SJSA1 (cell line): ENCODE measurements around the gene ABHD15. TPM values are rescaled to one million over a fixed set of nuclear protein-coding genes. Genes with fewer than 3 reads are reported as not detected.
A peak's percentile ranks its signal among the peaks of the same experiment; 100 is the strongest.

Source experiments
- DNase-seq, 2 experiments: peaks; one replicate each; pipeline ENCODE4 v3.0.0-alpha.2; 2015 to 2020; ENCODE audit warnings: low spot score in 2 of 2, low read depth in 1 of 2
- H3K27ac ChIP-seq: fragments of 250-450 bp; sonication (Bioruptor Pico); 2 replicates; pipeline ENCODE4 v1.5.1; 2020; ENCODE audit warnings: mild to moderate bottlenecking, moderate library complexity
- H3K27me3 ChIP-seq: fragments of 250-450 bp; sonication (Bioruptor Pico); replicated peaks from 2 replicates; pipeline ENCODE4 v1.5.1; 2020; ENCODE audit warnings: mild to moderate bottlenecking, moderate library complexity
- H3K36me3 ChIP-seq: fragments of 250-450 bp; sonication (Bioruptor Pico); 2 replicates; pipeline ENCODE4 v1.5.1; 2020; ENCODE audit warnings: mild to moderate bottlenecking
- H3K4me1 ChIP-seq: fragments of 250-450 bp; sonication (Bioruptor Pico); replicated peaks from 2 replicates; pipeline ENCODE4 v1.6.1; 2021; ENCODE audit warnings: mild to moderate bottlenecking
- H3K4me3 ChIP-seq: fragments of 250-450 bp; sonication (Bioruptor Pico); 2 replicates; pipeline ENCODE4 v1.5.1; 2020; ENCODE audit warnings: mild to moderate bottlenecking
- H3K9me3 ChIP-seq: fragments of 250-450 bp; sonication (Bioruptor Pico); replicated peaks from 2 replicates; pipeline ENCODE4 v1.5.1; 2020; ENCODE audit warnings: mild to moderate bottlenecking
- total RNA-seq: library from RNA; depleted of rRNA; stranded (reverse); fragments of >200 nt; shearing (Covaris generic); gene quantifications from 2 replicates; pipeline ENCODE4 v1.2.3, GENCODE V29; 2014

Gene ABHD15
- total RNA-seq, 1 experiment from 2014 or later, result 5.7 TPM

- DNase-seq, result no peak
- Histone ChIP-seq H3K4me1 (peaks cover 5% of the 10 kb centered on the region), H3K4me3 (no peak overlapping the region), H3K9me3 (no peaks in the 10 kb centered on the region), H3K27me3 (no peaks in the 10 kb centered on the region), H3K36me3 (peaks cover 69% of the 10 kb centered on the region), H3K27ac (no peak overlapping the region)
Measured at GRCh38 chr17:29573871-29574731, 7.3 kb upstream of the ABHD15 start.

- H3K27ac ChIP-seq, result no peak overlapping the region
- H3K4me3 ChIP-seq, result no peak overlapping the region
- no peak for DNase-seq
- H3K27me3 ChIP-seq, result no peaks in the 10 kb centered on the region
- no peaks in the 10 kb centered on the region for H3K9me3 ChIP-seq
- H3K36me3 ChIP-seq, result peaks cover 74% of the 10 kb centered on the region
- H3K4me1 ChIP-seq, result peaks cover 9% of the 10 kb centered on the region
Measured at GRCh38 chr17:29573558-29573869, 6.7 kb upstream of the ABHD15 start.

GRCh38 chr17:29572691-29573557, 6.1 kb upstream of the ABHD15 start:
- H3K4me3 ChIP-seq, result no peak overlapping the region
- no peak overlapping the region for H3K27ac ChIP-seq
- no peaks in the 10 kb centered on the region for H3K27me3 ChIP-seq
- peaks cover 12% of the 10 kb centered on the region for H3K4me1 ChIP-seq
- DNase-seq, result peak in 1 of 2 experiments; percentile 39
- peaks cover 69% of the 10 kb centered on the region for H3K36me3 ChIP-seq
- no peaks in the 10 kb centered on the region for H3K9me3 ChIP-seq

- Histone ChIP-seq H3K36me3 (peaks cover 60% of the 10 kb centered on the region), H3K9me3 (no peaks in the 10 kb centered on the region), H3K4me1 (peaks cover 20% of the 10 kb centered on the region), H3K27ac (no peak overlapping the region), H3K27me3 (no peaks in the 10 kb centered on the region), H3K4me3 (no peak overlapping the region)
- DNase-seq, result no peak
Measured at GRCh38 chr17:29571883-29572681, 5.2 kb upstream of the ABHD15 start.

- no peaks in the 10 kb centered on the region for H3K27me3 ChIP-seq
- no peak overlapping the region for H3K27ac ChIP-seq
- H3K36me3 ChIP-seq, result peaks cover 54% of the 10 kb centered on the region
- DNase-seq, result no peak
- no peak overlapping the region for H3K4me3 ChIP-seq
- peaks cover 23% of the 10 kb centered on the region for H3K4me1 ChIP-seq
- no peaks in the 10 kb centered on the region for H3K9me3 ChIP-seq
Measured at GRCh38 chr17:29571486-29571882, 4.6 kb upstream of the ABHD15 start.

GRCh38 chr17:29570521-29570920, 3.7 kb upstream of the ABHD15 start:
- Histone ChIP-seq H3K36me3 (peaks cover 45% of the 10 kb centered on the region), H3K27ac (no peak overlapping the region), H3K4me3 (no peak overlapping the region), H3K4me1 (peaks cover 29% of the 10 kb centered on the region), H3K27me3 (no peaks in the 10 kb centered on the region), H3K9me3 (no peaks in the 10 kb centered on the region)
- peak in 1 of 2 experiments; percentile 33 for DNase-seq

- no peaks in the 10 kb centered on the region for H3K27me3 ChIP-seq
- H3K4me1 ChIP-seq, result peaks cover 29% of the 10 kb centered on the region
- H3K27ac ChIP-seq, result no peak overlapping the region; the same call in 1 of the 2 replicates
- H3K4me3 ChIP-seq, result peak overlapping the region; percentile 84
- no peaks in the 10 kb centered on the region for H3K9me3 ChIP-seq
- peak in 1 of 2 experiments; percentile 12 for DNase-seq
- H3K36me3 ChIP-seq, result peaks cover 33% of the 10 kb centered on the region
Measured at GRCh38 chr17:29569245-29569950, 2.6 kb upstream of the ABHD15 start.

GRCh38 chr17:29568331-29569244, 1.8 kb upstream of the ABHD15 start, which contains the start of gene TP53I13:
Gene TP53I13, plus strand, starts transcription at chr17:29568701. Its CDS starts 58 bp downstream, at chr17:29568759.
- Histone ChIP-seq H3K4me1 (peaks cover 29% of the 10 kb centered on the region), H3K27ac (peak within 1 kb of the TSS; percentile 50), H3K9me3 (no peaks in the 10 kb centered on the region), H3K4me3 (peak within 1 kb of the TSS; percentile 84), H3K27me3 (no peaks in the 10 kb centered on the region), H3K36me3 (peaks cover 28% of the 10 kb centered on the region)
- peak; percentile 83 to 88 for DNase-seq

- Histone ChIP-seq H3K36me3 (peaks cover 19% of the 10 kb centered on the region), H3K27me3 (no peaks in the 10 kb centered on the region), H3K27ac (peak overlapping the region; percentile 26; the same call in 1 of the 2 replicates), H3K4me3 (peak overlapping the region; percentile 84), H3K9me3 (no peaks in the 10 kb centered on the region), H3K4me1 (peaks cover 29% of the 10 kb centered on the region)
- DNase-seq, result peak; percentile 76 to 78
Measured at GRCh38 chr17:29567554-29568330, 905 bp upstream of the ABHD15 start.

GRCh38 chr17:29567304-29567553, 392 bp upstream of the ABHD15 start:
- Histone ChIP-seq H3K4me1 (peaks cover 29% of the 10 kb centered on the region), H3K9me3 (no peaks in the 10 kb centered on the region), H3K4me3 (peak overlapping the region; percentile 84), H3K27ac (0 out of 2 replicates have a peak overlapping the region, but pooled peaks have one; percentile 3), H3K36me3 (peaks cover 19% of the 10 kb centered on the region), H3K27me3 (no peaks in the 10 kb centered on the region)
- DNase-seq, result peak in 1 of 2 experiments; percentile 56

GRCh38 chr17:29565643-29566472, 979 bp downstream of the ABHD15 start:
- no peak for DNase-seq
- Histone ChIP-seq H3K27ac (no peak overlapping the region), H3K9me3 (no peaks in the 10 kb centered on the region), H3K36me3 (peaks cover 10% of the 10 kb centered on the region), H3K4me1 (peaks cover 29% of the 10 kb centered on the region), H3K4me3 (peak overlapping the region; percentile 84), H3K27me3 (no peaks in the 10 kb centered on the region)
